Caki2 (cell line): ENCODE data around the gene DENND1C. TPM values are rescaled to one million over a fixed set of nuclear protein-coding genes. Genes with fewer than 3 reads are reported as not detected.

Source experiments
- total RNA-seq: library from RNA; depleted of rRNA; stranded (reverse); fragments of >200 nt; shearing (Covaris generic); gene quantifications from 2 replicates; pipeline ENCODE4 v1.2.3, GENCODE V29; 2014; ENCODE audit warnings: low replicate concordance; rRNA removed

The DENND1C gene
- total RNA-seq, 1 experiment from 2014 or later = not detected

Other genes with a start within 250 kb of the DENND1C start
- 2.2 TPM in 2 replicates for gene MLLT1, start 201.8 kb downstream of the DENND1C start, total RNA-seq
- gene ACER1, start 148.2 kb downstream of the DENND1C start, total RNA-seq = not detected in 2 replicates
- gene CLPP, start 120.3 kb downstream of the DENND1C start, total RNA-seq = 50.5 and 55.4 TPM in 2 replicates
- 55.3 and 62.4 TPM in 2 replicates for gene ALKBH7, start 109.0 kb downstream of the DENND1C start, total RNA-seq
- gene PSPN, start 105.9 kb downstream of the DENND1C start, total RNA-seq = 0.07 and 0.17 TPM in 2 replicates
- 37.4 and 44.0 TPM in 2 replicates for gene GTF2F1, start 88.6 kb downstream of the DENND1C start, total RNA-seq
- 56.0 and 72.8 TPM in 2 replicates for gene KHSRP, start 57.0 kb downstream of the DENND1C start, total RNA-seq
- gene SLC25A41, start 48.0 kb downstream of the DENND1C start, total RNA-seq = not detected in 2 replicates
- gene SLC25A23, start 22.0 kb downstream of the DENND1C start, total RNA-seq = 19.5 and 40.7 TPM in 2 replicates
- 22.0 and 34.7 TPM in 2 replicates for gene CRB3, start 17.5 kb downstream of the DENND1C start, total RNA-seq
- gene TUBB4A, start 20.5 kb upstream of the DENND1C start, total RNA-seq = 0.41 TPM in 1 of 2 replicates, not detected in the other
- 94.6 and 119 TPM in 2 replicates for gene TNFSF9, start 49.2 kb upstream of the DENND1C start, total RNA-seq
- 274 and 291 TPM in 2 replicates for gene CD70, start 109.4 kb upstream of the DENND1C start, total RNA-seq
- gene TNFSF14, start 188.4 kb upstream of the DENND1C start, total RNA-seq = not detected in 2 replicates
- 4.0 and 6.5 TPM in 2 replicates for gene C3, start 238.9 kb upstream of the DENND1C start, total RNA-seq